Common myeloid progenitor, CD34-positive (primary cell): ENCODE results near the gene ADARB1.

Source experiments
- CTCF ChIA-PET: fragments of 350-600 bp; sonication (Branson Sonifier 250); formaldehyde crosslinking; loops from one replicate; lab custom pipeline; 2021; ENCODE audit warnings: antibody characterized with exemption; lab: Charles Lee
- POLR2A ChIA-PET: fragments of 350-600 bp; sonication (Branson Sonifier 250); formaldehyde crosslinking; loops from one replicate; lab custom pipeline; 2021; ENCODE audit warnings: antibody characterized with exemption; lab: Charles Lee
- DNase-seq, 3 donors: peaks; one replicate each; pipeline versions ENCODE4 v3.0.0 to v3.0.0-alpha.2; 2013
- H3K27ac ChIP-seq, 2 experiments: 1 replicate in 1 of 2; 2 replicates in 1 of 2; pipeline ENCODE4 v1.7.0; 2013; ENCODE audit warnings: inconsistent platforms in 2 of 2, low read length in 2 of 2, mild to moderate bottlenecking in 2 of 2, low read depth in 1 of 2, moderate library complexity in 1 of 2; ENCODE audit not compliant: severe bottlenecking in 2 of 2, insufficient read depth in 1 of 2, poor library complexity in 1 of 2
- H3K27me3 ChIP-seq, 5 experiments: replicated peaks in 2 of 5; 1 replicate in 3 of 5; 2 replicates in 2 of 5; pipeline versions ENCODE4 v1.6.1 to v1.7.0; 2013; ENCODE audit warnings: low read length in 4 of 5, mild to moderate bottlenecking in 2 of 5, moderate library complexity in 2 of 5, inconsistent platforms in 1 of 5; ENCODE audit not compliant: insufficient read depth in 5 of 5, control insufficient read depth in 4 of 5
- H3K36me3 ChIP-seq, 4 experiments: 1 replicate in 2 of 4; 2 replicates in 2 of 4; pipeline versions ENCODE4 v1.6.1 to v1.7.0; 2013; ENCODE audit warnings: low read length in 3 of 4, control low read depth in 1 of 4, mild to moderate bottlenecking in 1 of 4; ENCODE audit not compliant: control insufficient read depth in 4 of 4, insufficient read depth in 4 of 4
- H3K4me1 ChIP-seq, 4 experiments: 1 replicate in 3 of 4; 2 replicates in 1 of 4; pipeline versions ENCODE4 v1.6.1 to v1.7.1; 2013; ENCODE audit warnings: low read length in 3 of 4, mild to moderate bottlenecking in 3 of 4, control low read depth in 1 of 4, inconsistent platforms in 1 of 4, moderate library complexity in 1 of 4; ENCODE audit not compliant: control insufficient read depth in 4 of 4, insufficient read depth in 4 of 4; ENCODE audit errors: control extremely low read depth in 1 of 4
- H3K4me3 ChIP-seq, 7 experiments: 1 replicate in 4 of 7; 2 replicates in 3 of 7; pipeline versions ENCODE4 v1.5.1 to v1.7.0; 2013; ENCODE audit warnings: mild to moderate bottlenecking in 7 of 7, low read length in 6 of 7, moderate library complexity in 6 of 7, inconsistent platforms in 2 of 7, low read depth in 2 of 7, control low read depth in 1 of 7; ENCODE audit not compliant: insufficient read depth in 4 of 7, control insufficient read depth in 1 of 7; ENCODE audit errors: extremely low read depth in 1 of 7
- H3K9me3 ChIP-seq, 5 experiments: 1 replicate in 4 of 5; 2 replicates in 1 of 5; pipeline versions ENCODE4 v1.6.1 to v1.7.1; 2013; ENCODE audit warnings: low read length in 4 of 5, mild to moderate bottlenecking in 2 of 5, inconsistent platforms in 1 of 5, low read depth in 1 of 5, moderate library complexity in 1 of 5; ENCODE audit not compliant: control insufficient read depth in 4 of 5, insufficient read depth in 2 of 5; ENCODE audit errors: control extremely low read depth in 1 of 5
- WGBS: methylation state at CpG from one replicate; pipeline ENCODE4 v1.1.5; 2013; ENCODE audit not compliant: insufficient coverage; 5-methylcytosine and 5-hydroxymethylcytosine counted together

ADARB1 gene

DNA sequence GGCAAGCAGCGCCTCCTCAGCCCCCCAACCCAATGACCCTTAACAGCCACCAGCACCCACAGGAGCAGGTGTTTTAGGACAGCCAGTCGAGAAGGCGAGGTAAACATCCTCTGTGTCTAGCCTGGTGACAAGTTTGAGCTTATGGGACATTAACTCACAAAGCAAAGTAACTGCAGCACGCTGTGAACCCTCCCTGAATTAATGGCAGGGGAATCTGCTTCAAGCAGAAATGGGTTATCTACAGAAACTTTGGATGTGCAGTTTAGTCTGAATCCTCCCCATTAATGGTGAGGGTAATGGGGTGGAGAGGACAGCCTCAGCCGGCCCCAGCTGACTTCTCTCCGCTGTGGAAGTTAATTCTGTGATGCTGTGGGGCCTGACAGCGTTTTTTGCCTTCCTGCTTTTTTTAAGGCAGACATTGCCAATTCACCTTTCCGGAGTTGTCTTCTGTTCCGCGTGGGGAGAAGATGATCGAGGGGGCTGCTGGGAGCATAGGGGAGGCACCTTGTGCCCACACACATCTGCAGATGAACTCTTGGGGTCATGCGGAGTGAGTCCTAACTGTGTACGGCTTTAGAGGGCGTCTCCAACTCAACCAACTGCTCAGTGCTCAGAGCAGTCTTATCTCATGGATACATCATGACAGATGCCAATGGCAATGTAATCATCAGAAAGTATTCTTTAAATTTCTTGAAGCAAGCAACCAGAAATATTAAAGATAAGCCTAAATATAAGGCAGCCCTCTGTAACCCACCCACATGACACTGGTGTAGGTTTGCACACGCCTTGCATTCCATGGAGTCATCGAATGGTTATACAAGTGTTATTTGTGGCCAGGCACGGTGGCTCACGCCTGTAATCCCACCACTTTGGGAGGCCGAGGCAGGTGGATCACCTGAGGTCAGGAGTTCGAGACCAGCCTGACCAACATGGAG is 172.3 kb downstream of the ADARB1 start:
- CTCF ChIA-PET: interaction anchor here (0.9 to 1.5 kb wide), 2 partner anchors 109 to 110 kb away, joined by 3 to 4 read pairs; no protein-coding TSS in a partner anchor

DNA sequence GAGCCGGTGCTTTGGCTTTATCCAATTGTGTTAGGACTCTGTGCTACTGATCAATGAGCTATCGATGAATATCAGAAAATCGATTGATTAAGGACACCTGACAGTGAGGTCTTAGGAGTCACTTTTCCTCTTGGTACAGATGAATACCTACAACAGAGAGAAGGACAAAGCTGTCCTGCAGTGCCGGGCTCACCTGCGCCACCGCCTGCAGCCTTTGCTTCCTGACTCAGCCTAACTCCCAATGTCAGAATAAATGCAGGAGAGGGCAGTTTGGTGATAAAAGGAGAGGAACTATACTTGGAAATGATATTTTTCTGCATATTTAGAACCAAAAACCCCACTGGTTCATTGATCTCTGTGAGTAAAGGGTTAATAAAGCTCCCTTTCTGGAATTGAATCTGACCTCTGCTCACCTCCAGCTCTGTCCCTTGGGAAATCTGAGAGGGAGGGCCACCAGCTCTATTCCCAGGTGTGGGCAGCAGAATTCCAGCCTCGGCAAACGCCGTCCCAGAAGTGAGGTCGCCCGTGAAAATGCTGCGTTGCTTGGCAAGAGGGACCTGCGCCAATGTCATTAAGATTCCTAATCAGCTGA is 174.0 kb downstream of the ADARB1 start:
- 79% methylated on average over 10 of the region's 13 CpGs for whole genome bisulfite sequencing
- no peak overlapping the region for H3K4me3 ChIP-seq
- DNase-seq: no peak
- H3K9me3 ChIP-seq: peaks cover 2 to 11% (median 5%) of the 10 kb centered on the region in 5 experiments
- peaks cover 0 to 11% (median 0%) of the 10 kb centered on the region in 5 experiments for H3K27me3 ChIP-seq
- ChIA-PET POLR2A (no interaction called here), CTCF (interaction anchor here (1.1 to 1.5 kb wide), 4 partner anchors 9 to 111 kb away, joined by 3 to 5 read pairs (median 4); no protein-coding TSS in a partner anchor)
- H3K36me3 ChIP-seq: no peaks in the 10 kb centered on the region
- H3K4me1 ChIP-seq: peaks cover 0 to 24% (median 0%) of the 10 kb centered on the region in 4 experiments
- no peak overlapping the region for H3K27ac ChIP-seq

More for the DNA sequence above, 172.3 kb downstream of the ADARB1 start:
- DNase-seq: no peak
- Histone ChIP-seq H3K27ac (no peak overlapping the region), H3K27me3 (peaks cover 0 to 11% (median 0%) of the 10 kb centered on the region in 5 experiments), H3K36me3 (no peaks in the 10 kb centered on the region), H3K9me3 (peaks cover 2 to 12% (median 6%) of the 10 kb centered on the region in 5 experiments), H3K4me3 (no peak overlapping the region), H3K4me1 (peaks cover 0 to 9% (median 0%) of the 10 kb centered on the region in 4 experiments)
- POLR2A ChIA-PET: no interaction called here
- WGBS: 94% methylated on average over 16 of the region's 20 CpGs

- no peak for DNase-seq
- H3K4me1 ChIP-seq: peaks cover 0 to 27% (median 0%) of the 10 kb centered on the region in 4 experiments
- 69% methylated on average over 9 of the region's 14 CpGs for WGBS
- POLR2A ChIA-PET: no interaction called here
- no peak overlapping the region for H3K4me3 ChIP-seq
- CTCF ChIA-PET: interaction anchor here (1.1 to 1.5 kb wide), 2 partner anchors 22 to 109 kb away, joined by 3 to 5 read pairs; no protein-coding TSS in a partner anchor
- H3K9me3 ChIP-seq: peaks cover 2 to 6% (median 2%) of the 10 kb centered on the region in 5 experiments
- peaks cover 0 to 11% (median 0%) of the 10 kb centered on the region in 5 experiments for H3K27me3 ChIP-seq
- H3K27ac ChIP-seq: no peak overlapping the region
- no peaks in the 10 kb centered on the region for H3K36me3 ChIP-seq
These were observed 174.6 kb downstream of the ADARB1 start for GRCh38 chr21:45248893-45249381.

DNA sequence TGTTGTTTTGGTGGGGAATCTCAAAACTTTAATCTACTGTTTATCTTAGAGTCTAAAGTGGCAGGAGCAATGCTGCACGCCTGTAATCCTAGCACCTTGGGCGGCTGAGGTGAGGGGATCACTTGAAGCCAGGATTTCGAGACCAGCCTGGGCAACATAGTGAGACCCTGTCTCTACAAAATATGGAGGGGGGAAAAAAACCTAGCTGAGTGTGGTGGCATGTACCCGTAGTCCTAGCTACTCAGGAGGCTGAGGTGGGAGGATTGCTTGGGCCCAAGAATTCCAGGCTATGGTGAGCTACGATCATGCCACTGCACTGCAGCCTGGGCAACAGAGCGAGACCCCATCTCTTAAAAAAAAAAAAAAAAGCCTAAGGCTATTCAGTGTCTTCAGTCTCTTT is 175.2 kb downstream of the ADARB1 start:
- H3K27ac ChIP-seq: no peak overlapping the region
- H3K36me3 ChIP-seq: no peaks in the 10 kb centered on the region
- peaks cover 0 to 2% (median 0%) of the 10 kb centered on the region in 5 experiments for H3K9me3 ChIP-seq
- H3K27me3 ChIP-seq: peaks cover 0 to 11% (median 0%) of the 10 kb centered on the region in 5 experiments
- DNase-seq: no peak
- H3K4me1 ChIP-seq: peaks cover 0 to 32% (median 0%) of the 10 kb centered on the region in 4 experiments
- POLR2A ChIA-PET: no interaction called here
- CTCF ChIA-PET: no interaction called here
- H3K4me3 ChIP-seq: no peak overlapping the region
- WGBS: 97% methylated on average over 3 of the region's 6 CpGs

- DNase-seq: no peak
- POLR2A ChIA-PET: no interaction called here
- H3K4me1 ChIP-seq: peaks cover 0 to 38% (median 0%) of the 10 kb centered on the region in 4 experiments
- no peak overlapping the region for H3K27ac ChIP-seq
- CTCF ChIA-PET: no interaction called here
- peaks cover 0 to 2% (median 0%) of the 10 kb centered on the region in 5 experiments for H3K9me3 ChIP-seq
- no peaks in the 10 kb centered on the region for H3K36me3 ChIP-seq
- WGBS: 93% methylated on average over 2 of the region's 3 CpGs
- H3K4me3 ChIP-seq: no peak overlapping the region
- H3K27me3 ChIP-seq: peaks cover 0 to 11% (median 0%) of the 10 kb centered on the region in 5 experiments
These were observed 175.9 kb downstream of the ADARB1 start for GRCh38 chr21:45250272-45250671.

- DNase-seq: peak in 1 of 3 donors; percentile 36
- CTCF ChIA-PET: no interaction called here
- POLR2A ChIA-PET: interaction anchor here (0.6 kb wide), 1 partner anchor 31 kb away, joined by 5 read pairs; no protein-coding TSS in a partner anchor
- Histone ChIP-seq H3K27me3 (peaks cover 0 to 11% (median 0%) of the 10 kb centered on the region in 5 experiments), H3K4me3 (no peak overlapping the region), H3K27ac (no peak overlapping the region), H3K4me1 (peaks cover 0 to 46% (median under 1%) of the 10 kb centered on the region in 4 experiments), H3K36me3 (no peaks in the 10 kb centered on the region), H3K9me3 (peaks cover 0 to 2% (median 0%) of the 10 kb centered on the region in 5 experiments)
- 74% methylated on average over 12 of the region's 14 CpGs for WGBS
These were observed 176.7 kb downstream of the ADARB1 start for GRCh38 chr21:45250914-45251634.
